MCF 10A (cell line): Measurements from ENCODE around the gene CMTM7. TPM values are rescaled to one million over a fixed set of nuclear protein-coding genes. Genes with fewer than 3 reads are reported as not detected.

ENCODE experiments used
- BruUV-seq: library from RNA; stranded (reverse); fragments of 400-500 nt; replicated peaks from 2 replicates; lab custom pipeline; 2021; lab: Mats Ljungman, UMichigan
- CTCF ChIA-PET: fragments of 300-600 bp; sonication (Branson Sonifier 250); formaldehyde crosslinking; extraction: SDS; loops from one replicate; lab custom pipeline; 2021; ENCODE audit warnings: antibody characterized with exemption, inconsistent platforms; lab: Yijun Ruan, JAX
- POLR2A ChIA-PET: fragments of 300-600, 350-650 bp; sonication (Branson Sonifier 250); formaldehyde crosslinking; extraction: SDS; loops from one replicate; lab custom pipeline; 2020; ENCODE audit warnings: antibody characterized with exemption, inconsistent platforms; lab: Yijun Ruan, JAX
- DNase-seq: peaks from one replicate; pipeline ENCODE4 v3.0.0-alpha.2; 2018; ENCODE audit not compliant: unreplicated experiment
- H3K27ac Mint-ChIP-seq: one replicate; pipeline ENCODE4 v1.8.0; 2022; ENCODE audit warnings: mild to moderate bottlenecking, low read depth, mixed read lengths; ENCODE audit not compliant: unreplicated experiment
- H3K27me3 Mint-ChIP-seq: one replicate; pipeline ENCODE4 v1.8.0; 2022; ENCODE audit warnings: mixed read lengths; ENCODE audit not compliant: insufficient read depth, unreplicated experiment
- H3K36me3 Mint-ChIP-seq: one replicate; pipeline ENCODE4 v1.8.0; 2022; ENCODE audit warnings: mild to moderate bottlenecking, moderate library complexity, mixed read lengths; ENCODE audit not compliant: insufficient read depth, unreplicated experiment
- H3K4me1 Mint-ChIP-seq: one replicate; pipeline ENCODE4 v1.8.0; 2022; ENCODE audit warnings: mixed read lengths; ENCODE audit not compliant: insufficient read depth, unreplicated experiment
- H3K4me3 Mint-ChIP-seq: one replicate; pipeline ENCODE4 v1.8.0; 2022; ENCODE audit warnings: mild to moderate bottlenecking, moderate library complexity, mixed read lengths; ENCODE audit not compliant: unreplicated experiment
- H3K9me3 Mint-ChIP-seq: one replicate; pipeline ENCODE4 v1.8.0; 2022; ENCODE audit warnings: mixed read lengths; ENCODE audit not compliant: unreplicated experiment
- CTCF ChIP-seq: fragments of 200-600 bp; IDR thresholded peaks from one replicate; pipeline ENCODE4 v1.8.0; 2022; ENCODE audit warnings: antibody characterized with exemption, mild to moderate bottlenecking; ENCODE audit not compliant: unreplicated experiment
- intact Hi-C: fragments of 100-400 bp; cut with micrococcal nuclease; formaldehyde crosslinking; loops from 2 replicates; pipeline ENCODE4 v1.14.1; 2022
- total RNA-seq: library from RNA; stranded (reverse); gene quantifications from 2 replicates; pipeline ENCODE4 v1.2.3, GENCODE V29; 2022

CMTM7 gene
- total RNA-seq, 1 experiment from 2014 or later: 14.3 TPM

GRCh38 chr3:32474201-32474600, 82.5 kb downstream of the CMTM7 start:
- Mint-ChIP-seq H3K4me3 (no peak overlapping the region), H3K36me3 (peaks cover 11% of the 10 kb centered on the region), H3K4me1 (peaks cover 16% of the 10 kb centered on the region), H3K9me3 (no peaks in the 10 kb centered on the region), H3K27ac (no peak overlapping the region), H3K27me3 (no peaks in the 10 kb centered on the region)
- intact Hi-C loops: no loop called here
- ChIA-PET POLR2A (no interaction called here), CTCF (interaction anchor here (3.4 kb wide), 1 partner anchor 99 kb away, joined by 15 read pairs; no protein-coding TSS in a partner anchor)
- no peak for DNase-seq
- no TSS peak for BruUV-seq
- no peak for TF ChIP-seq CTCF

- Mint-ChIP-seq H3K4me1 (peaks cover 6% of the 10 kb centered on the region), H3K27me3 (no peaks in the 10 kb centered on the region), H3K9me3 (no peaks in the 10 kb centered on the region), H3K27ac (peak overlapping the region; percentile 75), H3K4me3 (no peak overlapping the region), H3K36me3 (peaks cover 19% of the 10 kb centered on the region)
- no peak for TF ChIP-seq CTCF
- ChIA-PET CTCF (interaction anchor here (0.6 to 3.4 kb wide), 2 partner anchors 13 to 109 kb away, joined by 3 to 14 read pairs; no protein-coding TSS in a partner anchor), POLR2A (interaction anchor here (0.5 to 1.3 kb wide), 2 partner anchors 11 to 227 kb away, joined by 3 read pairs; no protein-coding TSS in a partner anchor)
- BruUV-seq: no TSS peak
- intact Hi-C loops: no loop called here
- DNase-seq: no peak
Measured at GRCh38 chr3:32480604-32481003, 89.0 kb downstream of the CMTM7 start.

GRCh38 chr3:32481791-32482631, 90.4 kb downstream of the CMTM7 start:
- H3K27me3 Mint-ChIP-seq: no peaks in the 10 kb centered on the region
- H3K4me1 Mint-ChIP-seq: peaks cover 6% of the 10 kb centered on the region
- no TSS peak for BruUV-seq
- ChIA-PET CTCF (interaction anchor here (3.4 kb wide), 1 partner anchor 14 kb away, joined by 14 read pairs; no protein-coding TSS in a partner anchor), POLR2A (interaction anchor here (1.5 kb wide), 1 partner anchor 20 kb away, joined by 5 read pairs; the partner anchor contains the start of gene CMTM6)
- no peak overlapping the region for H3K27ac Mint-ChIP-seq
- DNase-seq: no peak
- intact Hi-C loops: no loop called here
- no peak for TF ChIP-seq CTCF
- H3K36me3 Mint-ChIP-seq: peaks cover 28% of the 10 kb centered on the region
- no peak overlapping the region for H3K4me3 Mint-ChIP-seq
- H3K9me3 Mint-ChIP-seq: no peaks in the 10 kb centered on the region

- Mint-ChIP-seq H3K27me3 (no peaks in the 10 kb centered on the region), H3K27ac (no peak overlapping the region), H3K4me1 (peaks cover 7% of the 10 kb centered on the region), H3K4me3 (no peak overlapping the region), H3K36me3 (peaks cover 29% of the 10 kb centered on the region), H3K9me3 (no peaks in the 10 kb centered on the region)
- ChIA-PET CTCF (interaction anchor here (4.0 kb wide), 1 partner anchor 14 kb away, joined by 22 read pairs; no protein-coding TSS in a partner anchor), POLR2A (interaction anchor here (1.5 kb wide), 1 partner anchor 19 kb away, joined by 5 read pairs; the partner anchor contains the start of gene CMTM6)
- no peak for TF ChIP-seq CTCF
- DNase-seq: no peak
- intact Hi-C loops: no loop called here
- no TSS peak for BruUV-seq
Measured at GRCh38 chr3:32482693-32483092, 91.0 kb downstream of the CMTM7 start.
